Measurements from ENCODE around the gene NCAPH2. TPM values are rescaled to one million over a fixed set of nuclear protein-coding genes. Genes with fewer than 3 reads are reported as not detected.
A peak's percentile ranks its signal among the peaks of the same experiment; 100 is the strongest.
"Not testable (repeated sequence)": the region's sequence is repeated elsewhere in the genome, so short reads cannot be mapped to it uniquely, and the experiment has no call there.

Gene NCAPH2
- total RNA-seq, 2 donors from 2014 or later = 32.1 to 32.7 TPM

DNA sequence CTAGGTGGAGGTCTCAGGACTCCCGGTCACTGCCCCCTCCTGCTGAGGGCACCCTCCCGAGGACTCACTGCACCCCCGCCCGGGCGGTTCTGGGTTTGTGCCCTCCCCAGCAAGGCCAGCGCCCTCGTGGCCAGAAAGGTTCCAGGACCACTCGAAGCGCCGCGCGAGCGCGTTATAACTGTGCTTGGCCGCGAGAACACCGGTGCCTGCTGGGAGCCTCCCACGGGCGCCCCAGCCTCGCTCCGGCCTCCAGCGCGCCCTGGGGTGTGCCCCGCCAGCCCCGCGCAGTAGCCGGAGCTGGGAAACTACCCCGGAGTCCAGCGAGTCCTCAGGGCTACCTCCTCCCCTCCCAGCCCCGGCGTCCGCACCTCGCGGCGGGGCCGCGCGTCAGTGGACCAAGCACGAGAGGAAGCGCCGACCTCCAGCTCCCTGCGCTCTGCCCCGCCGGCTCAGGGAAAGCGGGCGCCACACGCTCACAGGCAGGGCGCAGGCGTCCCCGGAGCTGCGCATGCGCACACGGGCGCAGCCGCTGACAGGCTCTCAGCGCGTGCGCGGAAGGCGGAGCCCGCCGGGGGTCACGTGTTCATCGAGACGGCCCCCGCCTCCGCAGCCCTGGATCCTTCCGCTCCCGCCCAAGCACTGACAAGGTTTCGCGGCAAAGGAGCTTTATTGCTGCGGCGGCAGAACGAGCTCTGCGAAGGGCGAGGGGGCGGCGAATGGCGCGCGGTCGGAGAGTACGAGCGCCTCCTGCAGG is 17.3 kb downstream of the NCAPH2 start, which contains the start of gene SCO2:
TSS of gene SCO2 (minus strand) at position 495 of the 754 bp plus-strand sequence. CDS start 1,187 bp downstream, outside the sequence.
- intact Hi-C loops (cut with DNase I) = no loop called here
- DNase-seq (ENCODE audit: low spot score) = peak; percentile 99

DNA sequence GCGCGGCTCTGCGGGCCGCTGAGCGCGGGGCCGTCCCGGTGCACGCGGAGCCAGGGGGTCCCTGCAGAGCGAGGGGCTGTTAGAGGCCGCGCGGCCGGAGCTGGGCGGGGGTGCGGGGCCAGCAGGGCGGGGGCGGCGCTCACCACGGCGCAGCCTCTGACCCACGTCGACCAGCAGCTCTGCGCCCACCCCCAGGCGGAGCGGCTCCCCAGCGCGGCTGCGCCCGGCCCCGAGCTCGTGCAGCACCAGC is 17.8 kb downstream of the NCAPH2 start:
- DNase-seq (ENCODE audit: low spot score) = no peak
- intact Hi-C loops (cut with DNase I) = no loop called here

DNA sequence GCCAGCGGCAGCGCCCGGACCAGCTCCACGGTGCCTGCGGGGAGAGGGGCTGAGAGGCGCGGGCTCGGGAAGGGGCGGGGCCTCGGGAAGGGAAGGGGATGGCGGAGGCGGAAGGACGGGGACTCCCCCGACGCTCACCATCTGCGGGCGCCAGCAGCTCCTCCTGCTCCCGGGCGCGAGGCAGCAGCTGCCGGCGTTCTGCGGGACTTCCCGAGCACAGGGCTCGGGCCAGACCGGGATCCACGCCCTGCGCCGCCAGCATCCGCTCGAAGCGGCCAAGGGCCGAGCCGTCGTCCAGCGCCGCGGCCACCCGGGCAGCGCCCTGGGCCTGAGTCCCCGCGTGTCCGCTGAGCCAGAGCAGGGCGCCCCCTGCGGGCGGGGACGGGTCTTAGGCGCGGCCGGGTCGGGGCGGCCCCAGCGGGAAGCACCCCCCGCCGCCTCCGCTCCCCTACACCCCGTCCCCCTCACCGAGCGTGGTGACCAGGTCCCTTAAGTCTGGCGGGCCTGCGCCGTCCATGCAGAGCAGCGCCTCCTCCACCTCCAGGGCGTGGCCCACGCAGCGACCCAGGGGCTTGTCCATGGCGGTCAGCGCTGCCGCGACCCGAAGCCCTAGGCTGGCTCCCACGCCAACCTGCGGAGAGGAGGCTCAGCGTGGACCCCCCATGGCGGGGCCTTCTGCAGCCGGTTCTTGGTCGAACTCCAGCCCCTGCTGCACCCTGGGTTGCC is 18.2 kb downstream of the NCAPH2 start:
- peak; percentile 96 for DNase-seq (ENCODE audit: low spot score)
- intact Hi-C loops (cut with DNase I) = no loop called here

DNA sequence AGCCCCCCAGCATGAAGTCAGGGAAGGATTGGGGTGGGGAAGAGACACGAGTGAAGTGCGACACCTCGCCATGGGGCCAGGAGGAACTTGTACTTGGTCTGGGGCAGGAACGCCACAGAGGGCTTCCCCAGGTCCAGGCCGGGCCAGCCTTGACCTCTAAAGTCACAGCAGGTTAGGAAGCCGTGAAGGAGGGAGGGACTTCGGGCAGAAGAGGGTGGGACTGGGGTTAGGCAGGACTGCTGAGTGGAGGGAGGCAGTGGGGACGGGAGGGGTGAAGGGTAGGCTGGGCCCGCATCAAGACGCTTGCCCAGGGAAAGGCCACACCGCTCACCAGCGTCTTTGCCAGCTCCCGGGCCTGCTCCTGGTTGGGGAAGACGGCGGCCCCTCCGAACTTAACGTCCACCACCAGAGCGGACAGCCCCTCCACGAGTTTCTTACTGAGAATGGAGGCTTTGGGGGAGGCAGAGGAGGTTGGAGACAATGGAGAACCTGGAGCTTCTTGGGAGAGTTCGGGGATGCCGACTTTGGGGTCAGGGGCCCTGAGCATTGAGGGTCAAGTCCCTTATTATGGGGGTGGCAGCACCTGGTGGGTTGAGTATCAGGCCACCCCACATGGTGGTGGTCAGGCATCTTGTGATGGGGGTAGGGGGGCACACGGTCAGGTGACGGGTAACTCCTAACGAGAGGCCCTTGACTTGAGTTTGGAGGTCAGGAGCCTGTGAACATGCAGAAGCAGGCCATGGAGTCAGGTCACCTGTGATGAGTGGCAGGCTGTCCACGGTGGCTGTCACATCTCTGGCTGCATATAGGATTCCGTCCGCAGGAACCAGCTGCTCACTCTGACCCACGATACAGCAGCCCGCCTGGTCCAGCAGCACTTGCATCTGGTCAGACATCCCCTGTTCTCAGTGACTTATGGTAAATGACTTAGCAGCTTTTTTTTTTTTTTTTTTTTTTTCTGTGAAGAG is 19.1 kb downstream of the NCAPH2 start:
- peak; percentile 88 for DNase-seq (ENCODE audit: low spot score)
- intact Hi-C loops (cut with DNase I) = no loop called here

DNA sequence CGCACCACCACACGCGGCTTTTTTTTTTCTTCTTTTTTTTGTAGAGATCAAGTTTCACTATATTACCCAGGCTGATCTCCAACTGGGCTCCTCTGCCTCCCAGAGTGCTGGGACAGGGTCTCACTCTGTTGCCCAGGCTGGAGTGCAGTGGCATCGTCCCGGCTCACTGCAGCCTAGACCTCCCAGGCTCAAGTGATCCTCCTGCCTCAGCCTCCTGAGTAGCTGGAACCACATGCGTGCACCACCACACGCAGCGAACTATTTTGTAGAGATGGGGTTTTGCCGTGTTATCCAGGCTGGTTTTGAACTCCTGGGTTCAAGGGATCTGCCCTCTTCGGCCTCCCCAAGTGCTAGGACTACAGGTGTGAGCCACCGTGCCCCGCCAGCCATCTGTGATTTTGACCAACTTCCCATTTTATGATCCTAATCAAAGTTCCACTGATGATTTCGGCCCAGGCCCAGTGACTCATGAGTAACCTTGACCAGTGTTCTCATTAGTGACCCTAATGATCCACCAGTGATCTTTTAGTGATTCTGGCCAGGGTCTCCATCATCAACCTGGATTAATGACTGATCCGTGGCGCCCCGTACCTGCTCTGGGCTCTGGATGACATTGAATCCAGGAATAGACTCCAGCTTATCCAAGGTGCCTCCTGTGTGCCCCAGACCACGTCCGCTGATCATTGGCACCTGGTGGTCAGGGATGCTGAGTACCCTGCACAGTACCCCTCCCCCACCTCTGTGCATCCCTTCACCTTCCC is 20.1 kb downstream of the NCAPH2 start:
- intact Hi-C loops (cut with DNase I) = no loop called here
- DNase-seq (ENCODE audit: low spot score) = no peak

DNA sequence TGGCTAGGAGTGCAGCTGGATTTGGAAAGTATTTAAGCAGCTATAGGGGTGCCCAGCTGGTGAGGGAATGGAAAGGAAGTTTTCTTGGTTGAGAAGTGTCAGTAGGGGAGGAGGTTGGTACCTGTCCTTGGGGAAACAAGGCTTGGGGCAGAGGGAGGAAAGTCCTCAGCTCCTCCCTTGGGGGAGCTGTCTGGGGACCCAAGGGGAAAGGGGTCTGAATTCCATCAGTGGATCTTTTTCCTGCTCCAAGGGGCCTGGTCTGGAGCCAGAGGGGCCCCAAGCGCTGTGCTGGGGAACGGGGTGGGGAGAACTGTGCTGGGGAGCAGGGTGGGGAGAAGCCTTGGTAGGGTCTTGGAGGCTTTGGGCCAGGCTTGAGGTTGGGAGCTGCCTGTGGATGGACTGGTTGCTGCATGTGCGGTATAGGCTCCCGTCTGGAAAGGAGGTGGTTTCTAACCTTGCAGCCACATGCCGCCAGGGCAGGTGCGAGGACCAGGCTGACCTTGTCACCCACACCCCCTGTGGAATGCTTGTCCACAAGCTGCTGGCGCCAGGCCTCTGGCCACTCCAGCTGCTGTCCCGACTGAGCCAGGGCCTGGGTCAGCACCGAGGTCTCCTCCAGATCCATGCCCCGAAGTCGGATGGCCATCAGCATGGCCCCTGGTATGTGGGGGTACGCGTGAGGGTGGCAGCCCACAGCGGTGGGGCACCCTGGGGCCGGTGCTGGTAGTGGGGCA is 20.8 kb downstream of the NCAPH2 start:
- DNase-seq (ENCODE audit: low spot score) = no peak
- intact Hi-C loops (cut with DNase I) = no loop called here

DNA sequence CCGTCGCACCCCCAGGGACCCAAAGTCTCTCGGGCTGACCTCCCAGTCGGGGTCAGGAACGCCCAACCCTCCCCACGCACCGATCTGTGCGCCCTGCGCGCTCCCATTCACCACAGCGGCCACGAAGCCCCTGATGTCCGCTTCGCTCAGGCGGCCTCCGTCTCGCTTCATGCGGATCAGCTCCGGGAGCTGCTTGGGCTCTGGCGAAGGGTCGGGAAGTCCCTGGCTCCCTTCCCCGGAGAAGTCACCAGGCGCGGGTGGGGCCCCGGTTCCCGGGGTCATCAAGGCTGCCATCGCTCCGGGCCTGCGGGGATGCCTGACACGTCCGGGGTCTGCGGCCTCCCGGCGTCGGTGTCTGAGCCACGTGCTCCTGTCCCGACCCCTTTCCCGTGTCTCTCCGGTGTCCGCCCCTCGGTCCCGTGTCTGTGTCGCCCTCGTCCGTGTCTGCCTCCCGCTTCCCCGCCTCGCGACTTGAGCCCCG is 21.4 kb downstream of the NCAPH2 start:
- no peak for DNase-seq (ENCODE audit: low spot score)
- intact Hi-C loops (cut with DNase I) = no loop called here

DNA sequence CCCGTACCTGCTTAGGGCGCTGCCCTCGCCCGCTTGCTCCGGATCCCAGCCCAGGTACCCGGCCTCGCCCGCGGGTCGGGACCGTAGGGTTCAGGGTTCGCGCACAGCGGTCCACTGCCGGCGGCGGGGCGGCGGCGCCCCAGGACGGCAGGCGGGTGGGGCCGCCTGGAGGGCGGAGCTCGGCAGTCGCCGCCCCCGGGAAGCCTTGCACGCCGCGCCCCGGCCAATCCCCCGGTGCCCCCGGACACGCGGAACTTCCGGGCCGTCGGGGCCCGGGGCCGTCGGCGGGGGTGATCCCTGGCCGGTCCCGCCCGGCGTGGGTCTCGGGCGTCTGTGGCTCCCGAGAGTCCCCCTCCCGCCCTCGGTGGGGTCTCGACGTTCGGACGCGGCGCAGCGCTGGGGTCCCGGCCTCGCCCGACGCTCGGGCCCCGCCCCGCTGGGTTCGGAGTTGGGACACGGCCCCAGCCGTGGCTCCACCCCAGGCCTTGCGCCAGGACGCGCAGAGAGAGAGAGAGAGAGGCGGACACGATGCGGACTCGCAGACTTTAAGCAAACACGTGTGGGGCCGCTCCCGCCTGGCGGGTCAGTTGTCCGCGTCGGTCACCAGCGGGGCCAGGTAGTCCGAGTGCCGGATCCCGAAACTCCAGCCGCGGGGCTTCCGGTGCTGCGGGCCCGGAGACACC is 22.0 kb downstream of the NCAPH2 start, which contains the start of gene TYMP:
TSS of gene TYMP (minus strand) at position 116 of the 683 bp plus-strand sequence. CDS start 303 bp downstream, outside the sequence.
- peak; percentile 97 for DNase-seq (ENCODE audit: low spot score)
- intact Hi-C loops (cut with DNase I) = no loop called here

DNA sequence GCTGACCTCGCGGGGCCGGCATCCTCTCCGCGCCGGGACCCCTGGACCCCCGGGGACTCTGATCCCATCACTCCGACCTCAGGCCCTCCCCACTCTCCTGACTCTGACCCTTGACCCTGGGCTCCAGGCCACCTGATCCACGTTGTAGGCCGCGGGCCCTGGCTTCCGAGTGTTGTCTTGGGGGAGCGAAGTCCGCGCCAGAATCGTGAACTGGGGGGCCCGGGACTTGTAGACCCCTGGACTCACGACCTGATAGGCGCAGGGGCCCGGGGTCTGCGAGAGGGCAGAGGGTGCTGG is 22.5 kb downstream of the NCAPH2 start:
- intact Hi-C loops (cut with DNase I) = no loop called here
- DNase-seq (ENCODE audit: low spot score) = no peak

DNA sequence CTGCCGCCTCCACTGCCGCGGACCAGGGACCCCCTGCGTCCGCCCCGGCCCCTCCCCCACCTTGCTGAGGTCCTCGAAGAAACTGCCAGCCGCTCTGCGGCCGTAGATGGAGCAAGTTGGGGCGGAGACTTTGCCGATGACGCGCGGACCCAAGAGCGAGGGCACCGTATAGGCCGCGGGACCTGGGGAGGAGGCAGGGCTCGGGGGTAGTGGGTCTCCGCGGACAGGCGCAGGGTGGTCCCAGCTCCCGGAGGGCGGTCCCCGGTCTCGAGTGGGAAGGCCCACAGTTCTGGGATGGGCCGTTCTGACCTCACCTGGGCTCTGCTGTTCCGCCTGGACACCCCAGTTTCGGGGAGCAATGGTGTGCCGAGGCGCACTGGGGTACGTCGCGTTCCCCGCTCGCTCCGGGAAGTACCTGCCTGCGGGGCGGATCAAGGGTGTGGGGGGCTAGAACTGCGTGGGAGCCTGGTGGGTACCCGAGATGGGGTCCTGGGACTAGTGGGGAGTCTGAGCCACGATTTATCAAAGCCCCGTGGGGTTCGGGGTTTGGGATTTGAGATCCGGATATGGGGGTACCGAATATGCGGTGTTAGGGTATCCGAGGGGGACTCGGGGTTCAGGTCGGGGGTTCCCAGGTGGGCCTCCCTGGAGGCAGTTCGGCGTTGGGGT is 23.0 kb downstream of the NCAPH2 start:
- intact Hi-C loops (cut with DNase I) = no loop called here
- DNase-seq (ENCODE audit: low spot score) = peak; percentile 98

DNA sequence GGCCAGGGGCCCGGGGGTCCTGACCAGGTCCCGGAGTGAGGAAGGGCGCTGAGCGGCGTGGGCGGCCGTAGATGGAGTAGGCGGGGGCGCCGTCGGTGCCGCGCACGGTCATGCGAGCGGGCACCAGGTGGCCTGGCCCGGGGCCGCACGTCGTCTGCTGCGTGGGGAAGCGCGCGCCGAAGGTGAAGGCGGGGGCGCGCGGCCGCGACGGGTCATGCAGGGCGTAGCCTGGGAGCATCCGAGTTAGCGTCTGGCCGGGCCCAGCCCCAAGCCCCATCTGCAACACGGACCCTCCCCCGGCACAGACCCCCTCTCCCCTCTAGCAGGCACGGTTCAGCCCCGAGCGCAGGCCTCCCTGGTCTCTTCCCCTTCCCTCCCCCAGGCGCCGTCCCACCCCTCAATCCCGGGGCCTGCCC is 23.5 kb downstream of the NCAPH2 start:
- intact Hi-C loops (cut with DNase I) = no loop called here
- peak; percentile 93 for DNase-seq (ENCODE audit: low spot score)

DNA sequence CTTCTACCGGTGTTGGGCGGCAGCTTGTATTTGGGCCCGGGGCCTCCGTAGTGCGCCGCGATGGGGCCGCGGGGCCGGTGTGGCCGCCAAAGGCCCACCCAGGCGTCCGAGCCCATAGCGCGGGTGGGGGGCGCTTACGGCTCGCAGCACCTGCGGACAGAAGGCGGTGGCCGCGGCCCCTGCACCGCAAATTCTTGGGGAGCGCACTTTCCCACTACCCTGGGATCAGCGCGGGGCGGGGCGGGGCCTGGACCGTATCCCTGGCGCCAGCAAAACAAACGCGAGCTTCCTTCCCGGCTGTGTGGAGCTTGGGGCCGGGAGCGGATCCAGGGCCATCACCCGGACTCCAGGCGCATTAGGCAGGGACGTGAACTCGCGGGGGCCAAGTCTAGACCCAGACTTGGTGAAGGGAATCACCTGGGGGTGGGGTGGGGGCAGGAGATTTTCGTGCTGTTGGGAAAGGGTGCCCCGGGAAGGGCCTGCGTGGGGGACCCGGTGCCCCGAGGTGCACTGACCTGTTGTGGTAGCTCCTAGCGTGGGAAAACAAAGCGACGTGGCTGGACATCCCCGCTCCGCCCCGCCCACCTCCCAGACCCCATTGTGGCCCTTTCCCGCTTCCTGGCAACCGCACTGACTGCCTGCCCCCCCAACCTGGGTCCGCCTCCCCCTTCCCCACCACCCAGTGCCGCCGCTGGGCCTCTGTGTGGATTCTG is 24.1 kb downstream of the NCAPH2 start:
- intact Hi-C loops (cut with DNase I) = no loop called here
- peak; percentile 95 for DNase-seq (ENCODE audit: low spot score)

DNA sequence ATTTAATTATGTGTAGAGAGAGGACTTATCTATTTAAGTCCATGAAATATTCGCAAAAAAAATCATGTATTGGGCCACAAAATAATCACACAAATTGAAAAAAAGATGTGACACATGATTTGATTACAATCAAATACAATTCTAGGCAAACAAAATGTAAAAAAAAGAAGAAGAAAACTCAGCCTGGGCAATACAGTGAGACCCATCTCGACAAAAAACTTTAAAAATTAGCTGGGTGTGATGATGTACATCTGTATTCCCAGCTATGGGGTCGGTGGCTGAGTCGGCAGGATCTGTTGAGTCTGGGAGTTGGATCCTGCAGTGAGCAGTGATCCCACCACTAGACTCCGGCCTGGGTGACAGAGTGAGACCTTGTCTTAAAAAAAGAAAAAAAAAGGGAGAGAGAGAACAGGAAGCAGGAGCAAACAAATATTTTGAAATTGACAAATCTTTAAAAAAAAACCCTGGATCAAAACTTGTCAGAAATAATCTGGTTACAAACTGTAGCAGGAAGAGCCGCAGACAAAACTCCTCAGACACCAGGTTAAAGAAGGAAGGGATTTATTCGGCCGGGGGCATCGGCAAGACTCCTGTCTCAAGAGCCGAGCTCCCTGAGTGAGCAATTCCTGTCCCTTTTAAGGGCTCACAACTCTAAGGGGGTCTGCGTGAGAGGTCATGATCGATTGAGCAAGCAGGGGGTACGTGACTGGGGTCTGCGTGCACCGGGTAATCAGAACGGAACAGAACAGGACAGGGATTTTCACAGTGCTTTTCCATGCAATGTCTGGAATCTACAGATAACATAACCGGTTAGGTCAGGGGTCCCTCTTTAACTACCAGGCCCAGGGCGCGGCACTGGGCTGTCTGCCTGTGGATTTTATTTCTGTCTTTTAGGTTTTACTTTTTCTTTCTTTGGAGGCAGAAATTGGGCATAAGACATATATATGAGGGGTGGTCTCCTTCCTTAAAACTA is 25.1 kb downstream of the NCAPH2 start:
- DNase-seq (ENCODE audit: low spot score) = no peak
- intact Hi-C loops (cut with DNase I) = no loop called here

DNA sequence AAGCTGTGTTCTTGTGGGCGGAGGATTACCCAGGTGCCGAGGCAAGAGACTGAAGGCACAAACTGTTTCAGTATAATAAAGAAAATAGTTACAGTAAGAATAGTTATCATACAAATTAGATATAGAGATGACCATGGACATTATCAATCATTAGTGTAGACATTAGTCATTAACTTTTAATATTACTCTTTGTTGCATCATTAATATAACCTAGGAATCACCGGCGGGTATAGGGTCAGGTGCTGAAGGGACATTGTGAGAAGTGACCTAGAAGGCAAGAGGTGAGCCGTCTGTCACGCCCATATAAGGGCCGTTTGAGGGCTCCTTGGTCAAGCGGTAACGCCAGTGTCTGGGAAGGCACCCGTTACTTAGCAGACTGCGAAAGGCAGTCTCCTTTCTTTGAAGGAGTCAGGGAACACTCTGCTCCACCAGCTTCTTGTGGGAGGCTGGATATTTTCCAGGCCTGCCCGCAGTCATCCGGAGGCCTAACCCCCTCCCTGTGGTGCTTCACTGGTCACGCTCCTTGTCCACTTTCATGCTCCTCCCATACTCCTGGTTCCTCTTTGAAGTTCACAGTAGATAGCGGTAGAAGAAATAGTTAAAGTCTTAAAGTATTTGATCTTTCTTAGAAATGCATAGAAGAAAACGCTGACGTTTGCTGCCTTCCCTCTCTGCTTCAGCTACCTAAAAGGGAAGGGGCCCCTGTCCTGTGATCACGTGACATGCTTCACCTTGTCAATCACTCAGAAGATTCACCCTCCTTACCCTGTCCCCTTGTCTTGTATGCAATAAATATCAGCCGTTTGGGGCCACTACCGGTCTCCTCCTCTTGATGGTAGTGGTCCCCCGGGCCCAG is 26.1 kb downstream of the NCAPH2 start:
- intact Hi-C loops (cut with DNase I); DNase-seq (ENCODE audit: low spot score): not testable (repeated sequence)

DNA sequence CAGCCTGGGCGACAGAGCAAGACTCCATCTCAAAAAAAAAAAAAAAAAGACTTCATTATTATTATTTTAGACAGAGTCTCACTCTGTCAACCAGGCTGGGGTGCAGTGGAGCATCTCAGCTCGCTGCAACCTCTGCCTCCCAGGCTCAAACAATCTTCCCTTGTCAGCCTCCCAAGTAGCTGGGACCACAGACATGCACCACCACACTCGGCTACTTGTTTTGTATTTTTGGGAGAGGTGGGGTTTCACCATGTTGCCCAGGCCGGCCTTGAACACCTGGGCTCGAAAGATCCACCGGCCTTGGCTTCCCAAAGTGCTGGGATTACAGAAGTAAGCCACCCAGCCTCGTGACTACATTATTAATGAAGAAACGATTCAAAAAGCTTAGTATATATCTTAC is 27.1 kb downstream of the NCAPH2 start:
- no peak for DNase-seq (ENCODE audit: low spot score)
- intact Hi-C loops (cut with DNase I) = no loop called here
